ENCODE data around the gene EFR3B.
"Not testable (repeated sequence)": the region's sequence is repeated elsewhere in the genome, so short reads cannot be mapped to it uniquely, and the experiment has no call there.

Gene EFR3B, protein sequence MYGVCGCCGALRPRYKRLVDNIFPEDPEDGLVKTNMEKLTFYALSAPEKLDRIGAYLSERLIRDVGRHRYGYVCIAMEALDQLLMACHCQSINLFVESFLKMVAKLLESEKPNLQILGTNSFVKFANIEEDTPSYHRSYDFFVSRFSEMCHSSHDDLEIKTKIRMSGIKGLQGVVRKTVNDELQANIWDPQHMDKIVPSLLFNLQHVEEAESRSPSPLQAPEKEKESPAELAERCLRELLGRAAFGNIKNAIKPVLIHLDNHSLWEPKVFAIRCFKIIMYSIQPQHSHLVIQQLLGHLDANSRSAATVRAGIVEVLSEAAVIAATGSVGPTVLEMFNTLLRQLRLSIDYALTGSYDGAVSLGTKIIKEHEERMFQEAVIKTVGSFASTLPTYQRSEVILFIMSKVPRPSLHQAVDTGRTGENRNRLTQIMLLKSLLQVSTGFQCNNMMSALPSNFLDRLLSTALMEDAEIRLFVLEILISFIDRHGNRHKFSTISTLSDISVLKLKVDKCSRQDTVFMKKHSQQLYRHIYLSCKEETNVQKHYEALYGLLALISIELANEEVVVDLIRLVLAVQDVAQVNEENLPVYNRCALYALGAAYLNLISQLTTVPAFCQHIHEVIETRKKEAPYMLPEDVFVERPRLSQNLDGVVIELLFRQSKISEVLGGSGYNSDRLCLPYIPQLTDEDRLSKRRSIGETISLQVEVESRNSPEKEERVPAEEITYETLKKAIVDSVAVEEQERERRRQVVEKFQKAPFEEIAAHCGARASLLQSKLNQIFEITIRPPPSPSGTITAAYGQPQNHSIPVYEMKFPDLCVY

DNA sequence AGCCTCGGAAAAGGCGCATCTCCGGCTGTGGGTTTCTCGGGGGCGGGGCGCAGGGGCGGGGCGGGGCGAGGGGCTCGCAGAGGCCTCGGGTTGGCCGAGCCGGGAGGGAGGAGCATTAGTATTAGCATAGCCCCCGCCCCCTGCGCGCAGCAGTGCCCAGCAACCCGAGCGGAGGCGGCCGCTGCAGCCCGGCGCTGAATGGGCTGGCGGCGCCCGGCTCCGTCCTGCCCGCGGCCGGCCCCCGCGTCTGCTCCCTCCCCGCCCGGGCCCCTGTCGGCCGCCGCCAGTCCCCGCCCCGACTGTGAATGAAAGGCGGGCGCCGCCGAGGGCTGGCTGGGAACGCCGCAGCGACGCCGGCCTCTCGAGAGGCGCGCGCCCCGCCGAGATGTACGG is at the start of gene EFR3B:
Gene EFR3B, plus strand, starts transcription at position 149 of the 393 bp plus-strand sequence. Its CDS starts 237 bp downstream, at position 386.
- ATAC-seq: peak; percentile 96 to 97

DNA sequence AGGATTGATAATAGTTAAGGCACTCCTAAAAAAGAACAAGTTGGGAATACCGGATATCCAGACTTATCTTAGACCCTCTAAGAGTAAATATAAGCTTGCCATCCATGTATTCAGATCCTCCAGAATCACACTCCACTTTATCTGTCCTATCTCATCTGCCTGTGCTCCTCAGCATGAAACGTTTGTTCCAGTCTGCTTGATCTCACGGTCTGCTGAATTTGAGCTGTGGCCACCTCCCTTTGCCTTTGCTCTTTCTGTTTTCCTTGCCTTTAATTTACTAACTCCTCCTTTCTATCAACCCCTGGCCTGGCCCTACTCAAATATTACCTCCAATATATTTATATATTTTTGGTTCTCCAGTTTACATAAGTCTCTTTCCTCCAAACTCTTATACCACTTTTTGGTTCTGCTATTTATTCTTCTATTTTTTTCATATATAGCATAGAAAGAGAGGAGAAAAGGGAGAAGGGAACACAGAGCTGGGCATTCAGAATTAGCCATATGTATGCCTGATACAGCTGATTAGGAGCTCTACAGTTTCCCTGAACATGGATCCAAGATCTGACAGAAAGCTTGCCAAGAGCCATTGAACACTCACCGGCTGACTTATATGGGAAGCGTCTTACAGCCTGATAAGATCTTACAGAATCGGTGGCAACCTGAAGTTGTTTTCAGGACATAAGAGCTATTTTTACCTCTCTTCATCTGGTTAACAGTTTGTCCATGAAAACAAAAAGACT is 48.3 kb upstream of the EFR3B start:
- ATAC-seq: no peak

DNA sequence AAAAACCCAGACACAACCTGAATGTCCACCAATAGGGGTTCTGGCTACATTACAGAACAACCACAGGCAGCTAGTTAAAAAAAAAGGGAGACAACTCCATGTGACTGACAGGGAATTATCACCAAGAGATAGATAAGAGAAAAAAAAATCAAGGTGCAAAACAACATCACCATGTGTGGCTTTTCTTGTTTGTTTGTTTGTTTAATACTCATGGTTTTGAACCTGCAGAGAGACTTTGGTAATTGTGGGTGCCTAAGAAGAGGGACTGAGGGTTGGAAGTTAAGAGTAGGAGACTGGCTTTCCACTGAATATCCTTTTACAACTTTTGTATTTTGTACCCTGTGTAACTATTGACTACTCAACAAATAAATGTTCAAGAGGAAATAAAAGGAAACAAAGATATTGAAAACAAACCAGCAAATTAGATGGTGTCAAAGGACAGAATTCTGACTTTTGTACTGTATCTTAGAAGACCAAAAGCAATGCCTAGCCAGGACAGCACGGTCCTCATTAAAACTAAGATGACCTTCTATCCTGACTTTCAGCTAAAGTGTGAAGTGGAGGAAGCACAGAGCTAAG is 47.6 kb upstream of the EFR3B start:
- ATAC-seq: no peak

DNA sequence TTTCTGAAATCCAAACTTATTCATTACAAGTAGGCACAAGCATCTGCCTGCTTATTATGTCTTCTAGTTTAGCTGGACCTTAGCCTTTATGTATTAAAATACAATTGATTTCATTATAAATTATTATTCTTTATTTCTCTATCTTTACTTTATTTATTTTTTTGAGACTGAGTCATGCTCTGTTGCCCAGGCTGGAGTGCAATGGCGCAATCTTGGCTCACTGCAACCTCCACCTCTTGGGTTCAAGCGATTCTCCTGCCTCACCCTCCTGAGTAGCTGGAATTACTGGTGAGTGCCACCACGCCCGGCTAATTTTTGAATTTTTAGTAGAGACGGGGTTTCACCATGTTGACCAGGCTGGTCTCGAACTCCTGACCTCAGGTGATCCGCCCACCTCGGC is 42.8 kb upstream of the EFR3B start:
- not testable (repeated sequence) for ATAC-seq

DNA sequence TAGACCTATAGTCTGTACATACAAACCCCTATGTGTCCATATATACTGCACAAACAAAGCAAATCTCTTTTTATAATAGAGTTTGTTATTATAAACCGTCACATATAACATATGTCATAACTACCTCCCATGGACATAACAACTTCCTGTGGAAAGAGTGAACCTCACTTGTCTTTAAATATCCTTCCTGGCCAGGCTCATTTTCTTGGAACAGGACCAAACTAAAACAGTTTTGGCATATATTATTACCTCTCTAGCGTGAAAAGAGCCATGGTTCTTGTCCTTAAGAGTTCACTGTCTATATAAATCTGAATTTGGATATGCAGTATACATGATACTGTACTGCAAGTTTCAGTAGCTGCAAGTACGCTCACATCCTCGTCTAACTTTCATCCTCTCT is 41.8 kb upstream of the EFR3B start:
- no peak for ATAC-seq

DNA sequence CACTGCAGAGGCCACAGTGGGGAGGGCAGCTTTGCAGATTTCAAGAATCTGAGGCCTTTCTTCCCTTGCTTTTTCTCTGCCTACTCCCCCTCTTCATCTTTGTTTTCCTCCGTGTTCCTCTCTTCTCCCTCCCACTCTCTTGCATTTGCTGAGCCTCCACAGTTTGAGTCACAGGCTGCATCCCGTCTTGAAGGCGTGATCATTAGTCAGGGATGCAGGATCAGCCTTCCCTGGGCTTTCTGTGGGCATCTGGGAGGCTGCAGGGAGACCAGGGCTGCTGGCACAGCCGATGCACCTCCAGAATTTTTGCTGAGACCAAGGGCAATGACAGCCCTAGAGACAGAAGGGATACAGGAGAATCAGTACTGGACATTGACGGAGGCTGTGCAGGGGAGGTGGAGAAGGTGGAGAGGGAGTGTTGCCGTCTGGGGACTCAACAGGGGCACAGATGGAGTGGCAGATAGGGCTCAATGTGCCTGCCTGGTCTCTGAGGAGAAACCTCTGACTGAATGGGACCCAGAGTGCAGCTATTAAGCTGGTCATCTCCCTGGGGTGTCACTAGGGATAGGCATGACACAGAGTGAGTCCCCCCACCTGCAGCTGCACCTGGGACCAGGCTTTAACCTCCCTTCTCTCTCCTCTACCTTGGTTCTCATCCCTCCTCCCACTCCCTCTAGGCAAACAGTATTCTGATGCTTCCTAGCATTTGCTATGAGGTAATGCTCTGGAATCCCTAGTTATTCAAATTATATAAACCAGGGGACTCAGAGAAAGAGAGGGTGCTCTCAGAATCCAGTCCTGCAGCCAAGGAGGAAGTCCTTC is 41.2 kb upstream of the EFR3B start:
- ATAC-seq: no peak

DNA sequence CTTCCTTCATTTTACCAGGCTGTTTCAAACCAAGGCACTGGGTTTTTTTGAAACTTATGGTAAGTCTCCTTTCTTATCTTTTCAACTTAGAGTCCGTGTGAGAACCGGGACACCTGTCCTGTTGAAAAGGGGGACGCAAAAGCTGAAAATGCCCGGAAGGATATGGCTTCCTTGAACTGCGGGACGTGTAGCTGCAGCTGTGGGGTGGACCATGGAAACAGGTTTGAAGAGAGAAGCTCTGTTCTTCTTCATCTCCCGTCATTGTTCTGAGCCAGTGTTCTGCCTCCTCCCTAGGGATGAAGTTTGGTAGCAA is 40.6 kb upstream of the EFR3B start:
- no peak for ATAC-seq

DNA sequence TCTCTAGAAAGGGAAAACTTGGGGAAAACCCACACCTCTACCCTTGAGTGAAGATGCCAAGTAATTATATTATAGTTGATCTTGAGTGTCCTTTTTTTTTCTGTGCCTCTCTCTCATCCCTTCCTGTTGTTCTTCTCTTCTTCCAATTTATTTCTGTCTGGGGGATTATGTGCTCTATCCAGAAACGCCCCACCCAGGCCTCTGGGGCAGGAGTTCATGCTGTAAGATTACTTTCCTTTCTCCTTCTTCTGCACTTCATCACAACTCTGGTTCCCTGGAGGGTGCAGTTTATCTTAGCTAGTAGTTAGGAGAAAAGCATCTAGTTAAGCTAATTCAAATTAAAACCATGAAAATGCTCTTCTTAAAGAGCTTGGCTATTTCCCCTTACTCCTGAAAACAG is 39.8 kb upstream of the EFR3B start:
- no peak for ATAC-seq

DNA sequence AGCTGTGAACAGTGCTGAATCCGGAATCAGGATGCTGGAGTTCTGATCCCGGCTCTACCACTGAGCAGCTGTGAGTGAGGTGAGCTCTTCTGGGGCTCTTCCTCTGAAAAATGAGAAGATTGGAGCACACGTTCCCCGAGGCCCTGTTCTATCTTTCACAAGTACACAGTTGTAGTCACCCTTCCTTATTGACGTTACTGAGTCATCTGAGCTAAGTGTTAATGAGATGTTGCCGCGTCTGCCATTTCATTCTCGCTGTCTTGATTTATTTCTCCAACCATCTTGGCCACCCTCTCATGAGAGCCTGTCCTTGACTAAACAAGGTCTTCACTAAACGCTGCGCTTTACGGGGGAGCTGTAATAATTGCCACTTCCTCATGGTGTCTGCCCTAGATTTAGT is 31.9 kb upstream of the EFR3B start:
- no peak for ATAC-seq

DNA sequence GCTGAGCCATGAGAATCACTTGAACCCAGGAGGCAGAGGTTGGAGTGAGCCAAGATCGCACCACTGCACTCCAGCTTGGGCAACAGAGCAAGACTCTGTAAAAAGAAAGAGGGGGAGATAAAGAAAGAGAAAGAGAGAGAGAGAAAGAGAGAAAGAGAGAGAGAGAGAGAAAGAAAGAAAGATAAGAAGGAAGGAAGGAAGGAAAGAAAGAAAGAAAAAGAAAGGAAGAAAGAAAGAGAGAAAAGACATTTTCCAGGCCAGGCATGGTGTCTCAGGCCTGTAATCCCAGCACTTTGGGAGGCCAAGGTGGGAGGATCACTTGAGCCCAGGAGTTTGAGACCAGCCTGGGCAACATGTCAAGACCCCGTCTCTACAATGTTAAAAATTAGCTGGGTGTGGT is 30.5 kb upstream of the EFR3B start:
- not testable (repeated sequence) for ATAC-seq

DNA sequence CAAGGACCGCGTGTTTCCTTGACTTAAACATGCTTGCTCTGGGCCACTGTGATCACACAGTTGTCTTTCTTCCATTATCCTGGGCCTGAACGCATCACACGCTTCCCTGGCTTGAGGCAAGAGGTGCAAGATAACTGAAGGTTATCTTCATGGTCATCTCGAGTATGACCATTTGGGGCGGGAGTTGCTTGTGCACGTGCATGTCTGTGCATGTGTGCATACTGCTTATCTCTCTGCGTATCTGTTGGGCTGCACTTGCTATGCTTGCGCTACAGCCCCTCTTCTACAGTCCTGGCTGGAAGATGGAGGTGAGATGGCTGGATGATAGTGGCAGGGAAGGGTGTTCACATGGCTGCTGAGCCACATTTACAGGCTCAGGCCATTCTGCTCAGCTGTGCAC is 27.2 kb upstream of the EFR3B start:
- ATAC-seq: no peak

DNA sequence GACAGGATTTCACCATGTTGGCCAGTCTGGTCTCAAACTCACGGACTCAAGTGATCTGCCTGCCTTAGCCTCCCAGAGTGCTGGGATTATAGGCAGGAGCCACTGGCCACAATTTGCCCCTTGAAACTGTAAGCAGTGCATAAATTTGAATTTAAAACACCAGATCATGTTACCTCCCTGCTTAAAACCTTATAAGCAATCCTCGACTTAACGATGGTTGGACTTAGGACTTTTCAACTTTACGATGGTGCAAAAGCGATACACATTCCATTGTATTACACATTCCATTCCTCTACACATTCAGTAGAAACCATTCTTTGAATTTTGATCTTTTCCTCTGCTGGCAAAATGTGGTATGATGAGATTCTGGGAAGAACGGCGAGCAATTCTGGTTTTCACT is 23.2 kb upstream of the EFR3B start:
- no peak for ATAC-seq

DNA sequence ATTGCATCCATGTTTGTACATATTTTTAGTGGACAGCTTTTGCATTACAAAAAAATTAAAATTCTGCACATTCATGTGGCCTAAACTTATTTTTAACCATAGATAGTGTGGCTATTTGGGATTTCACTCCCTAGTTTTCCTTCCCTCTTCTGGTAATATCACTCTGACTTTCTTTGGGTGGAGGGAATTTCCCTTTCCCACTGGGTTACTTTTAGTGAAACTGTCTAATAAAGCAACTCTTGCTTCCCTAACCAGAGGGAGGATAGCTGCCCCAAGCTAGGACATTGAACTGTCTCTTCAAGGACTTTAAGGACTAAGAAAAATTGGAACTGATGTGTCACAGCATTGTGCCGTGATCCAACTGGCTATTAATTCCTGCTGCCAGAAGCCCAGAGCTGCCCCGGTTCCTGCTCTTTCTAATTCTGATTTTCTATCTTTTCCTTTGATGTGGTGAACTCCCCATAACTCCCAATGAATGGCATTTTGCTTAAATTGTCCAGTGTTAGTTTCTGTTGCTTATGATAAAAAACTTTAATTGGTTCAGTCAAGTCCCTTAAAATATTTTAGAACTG is 20.0 kb upstream of the EFR3B start:
- no peak for ATAC-seq

DNA sequence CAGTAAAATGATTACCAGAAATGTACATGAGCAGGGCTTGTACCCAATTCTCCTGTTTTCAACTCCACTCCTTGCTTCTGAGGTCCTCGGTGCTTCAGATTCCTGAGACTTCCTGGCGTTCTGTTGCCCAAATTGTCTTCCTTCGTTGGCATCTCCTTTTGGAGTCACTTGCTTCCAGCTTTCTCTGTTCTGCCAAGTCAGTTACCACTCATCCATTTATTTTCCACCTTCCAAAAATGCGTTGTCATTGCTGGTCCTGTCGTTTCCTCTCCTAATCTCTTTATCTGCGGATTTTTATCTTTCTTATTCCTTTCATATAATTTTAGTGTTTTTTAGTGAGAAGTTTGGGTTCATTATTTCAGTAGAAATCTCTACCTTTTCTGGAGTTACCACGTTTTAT is 18.5 kb upstream of the EFR3B start:
- ATAC-seq: no peak

DNA sequence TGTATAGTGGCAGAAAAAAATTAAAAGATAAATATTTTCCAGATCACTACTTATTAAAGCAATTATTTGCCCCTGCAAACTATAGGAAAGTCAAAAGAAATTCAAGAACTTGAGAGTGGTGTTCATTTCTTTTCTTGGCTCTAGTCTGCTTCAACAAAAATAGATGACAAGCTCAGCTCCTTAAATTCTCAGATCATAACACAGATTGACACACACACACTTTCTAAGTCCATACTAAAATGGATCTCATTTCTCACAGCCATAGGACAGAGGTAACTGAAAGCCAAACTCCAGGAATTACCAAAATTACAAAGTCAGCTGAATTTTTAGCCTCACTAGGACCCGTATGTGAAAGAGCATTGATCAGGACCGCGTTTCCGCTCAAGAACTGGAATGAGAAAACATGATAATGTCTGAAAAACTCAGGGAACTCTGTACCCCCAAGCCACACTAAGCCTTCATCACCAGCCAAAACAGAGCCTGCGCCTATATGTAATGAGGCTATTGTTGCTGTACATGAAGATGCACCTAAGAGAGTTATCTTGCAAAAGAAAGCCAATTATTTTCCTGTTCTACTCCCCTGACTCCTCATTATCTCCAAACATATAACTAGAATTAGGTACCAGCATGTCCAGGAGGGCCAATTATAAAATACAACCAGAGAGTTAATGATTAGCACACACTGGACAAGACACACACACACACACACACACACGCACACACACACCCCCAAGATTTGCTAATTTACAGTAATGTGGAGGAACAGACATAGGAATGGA is 16.5 kb upstream of the EFR3B start:
- ATAC-seq: no peak

DNA sequence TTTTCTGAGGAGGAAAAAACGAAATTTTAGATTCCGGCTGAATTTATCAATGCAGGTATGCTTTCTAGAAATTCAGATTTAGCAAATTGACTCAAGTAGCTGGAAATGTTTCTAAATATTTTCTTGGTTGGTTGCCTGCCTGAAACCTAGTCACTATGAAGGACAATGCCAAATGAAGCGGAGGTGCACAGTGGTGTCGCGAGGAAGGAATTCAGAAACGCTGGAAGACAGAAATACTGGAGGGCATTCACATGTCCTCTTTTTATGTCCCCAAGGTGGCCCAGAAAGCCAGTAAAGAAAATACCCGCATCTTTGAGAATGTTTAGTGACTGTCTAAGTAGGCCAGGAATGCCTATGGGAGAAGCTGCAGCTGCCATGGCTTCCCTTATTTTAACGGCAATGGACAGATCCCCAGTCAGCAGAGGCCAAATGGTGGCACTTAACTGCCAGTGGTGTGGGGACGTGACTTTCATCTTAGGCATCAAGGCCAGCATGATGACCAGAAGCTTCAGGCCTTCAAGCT is 15.8 kb upstream of the EFR3B start:
- no peak for ATAC-seq

DNA sequence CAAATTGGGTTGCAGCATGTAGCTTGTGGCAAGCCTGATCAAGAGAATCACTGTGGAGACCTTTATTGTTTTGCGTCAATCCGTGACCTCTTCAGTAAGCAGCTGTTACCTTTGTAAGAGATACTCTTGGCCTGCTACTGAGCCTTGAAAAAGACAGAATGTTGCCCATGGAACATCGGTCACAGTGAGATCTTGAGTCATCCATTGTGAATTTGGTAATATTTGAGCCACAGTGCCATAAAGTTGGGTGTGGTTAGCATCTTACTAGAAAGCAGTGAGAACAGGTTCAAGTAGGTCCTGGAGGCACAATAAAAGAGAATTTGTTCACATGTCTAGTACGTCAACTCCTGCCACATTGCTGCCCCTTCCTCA is 12.7 kb upstream of the EFR3B start:
- ATAC-seq: no peak

DNA sequence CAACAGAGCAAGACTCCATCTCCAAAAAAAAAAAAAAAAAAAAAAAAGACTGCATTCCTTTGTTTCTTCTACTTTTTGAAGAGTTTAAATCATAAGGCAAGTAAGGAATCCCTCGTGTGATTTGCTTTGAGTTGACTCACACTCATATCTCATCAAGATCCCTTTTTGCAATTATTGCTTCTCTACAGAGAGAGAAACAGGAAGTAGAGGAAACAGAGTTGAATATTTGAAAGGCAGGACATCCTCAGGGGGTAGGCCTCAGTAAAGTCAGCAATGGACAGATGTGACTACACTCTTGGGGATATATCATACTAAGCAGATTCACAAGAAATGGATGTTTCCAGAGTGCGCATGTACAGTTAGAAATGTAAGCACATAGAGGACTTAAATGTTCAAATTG is 11.2 kb upstream of the EFR3B start:
- no peak for ATAC-seq

DNA sequence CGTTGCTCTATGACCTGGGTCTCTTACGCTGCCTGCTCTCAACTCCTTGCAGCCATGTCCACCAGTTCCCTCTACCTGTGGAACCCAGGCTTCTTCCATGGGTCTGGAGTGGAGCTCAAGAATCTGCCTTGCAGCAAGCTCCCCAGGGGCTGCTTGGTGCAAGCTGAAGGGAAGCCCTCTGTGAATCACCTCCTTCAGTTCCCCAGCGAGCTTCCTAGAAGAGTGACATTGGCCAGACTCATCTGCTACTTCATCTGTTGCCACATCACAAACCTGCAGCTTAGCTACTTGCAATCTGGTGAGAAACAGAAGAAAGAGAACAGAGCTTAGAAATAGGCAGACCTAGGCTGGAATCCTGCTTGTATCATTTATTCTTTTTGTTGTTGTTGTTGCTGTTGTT is 9.8 kb upstream of the EFR3B start:
- ATAC-seq: no peak

DNA sequence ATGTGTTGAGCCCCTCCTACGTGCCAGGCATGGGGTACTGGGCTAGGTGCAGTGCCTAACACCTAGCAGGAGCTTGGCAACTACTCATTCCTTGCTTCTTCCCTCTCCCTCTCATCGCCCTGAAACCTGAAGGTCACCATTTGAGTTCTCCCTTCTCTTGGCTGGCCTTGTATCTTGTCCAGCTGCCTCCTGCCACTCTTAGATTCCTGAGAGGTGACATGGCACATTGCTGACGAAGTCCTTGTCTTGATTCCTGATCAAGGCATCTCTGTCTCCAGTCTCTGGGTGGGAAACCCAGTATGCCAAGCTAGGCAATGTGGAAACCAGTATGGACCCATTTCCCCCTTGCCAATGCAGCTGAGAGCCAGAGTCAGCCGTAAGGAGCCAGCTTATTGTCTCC is 9.0 kb upstream of the EFR3B start:
- no peak for ATAC-seq

DNA sequence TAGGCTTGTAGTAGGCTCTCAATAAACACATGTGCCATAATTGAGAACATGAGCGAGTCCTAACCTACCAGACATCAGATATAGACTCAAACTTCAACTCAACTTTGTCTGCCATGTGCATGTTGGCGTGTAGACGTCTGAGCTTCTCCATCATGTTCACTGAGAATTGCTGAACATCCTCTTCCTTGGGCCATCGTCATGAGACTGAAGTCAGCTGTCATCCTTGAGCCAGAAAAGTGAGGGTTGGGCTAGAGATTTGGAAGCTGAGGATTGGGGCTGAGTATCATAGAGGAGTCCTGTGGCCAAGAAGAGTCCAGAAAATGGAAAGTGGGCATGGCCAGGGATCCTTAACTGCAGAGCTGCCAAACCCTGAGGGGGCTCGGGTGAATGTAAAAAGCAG is 7.8 kb upstream of the EFR3B start:
- ATAC-seq: no peak

All from activated CD4-positive, CD25-positive, alpha-beta regulatory T cell treated with anti-CD3 and anti-CD28 coated beads, Interleukin-2, amount 50 U/mL, for 24 hours (primary cell).